ENCODE data around the gene APEH.

APEH gene

GRCh38 chr3:49650177-49650576 lies 24.0 kb upstream of the APEH start:
- no peak for TF ChIP-seq CTCF (conservative IDR thresholded peaks at IDR 0.05; ENCODE audit: low read depth, low read length)
- H2AFZ ChIP-seq (ENCODE audit: low read depth) = no peak overlapping the region
- no peaks in the 10 kb centered on the region for H3K36me3 ChIP-seq (ENCODE audit: insufficient read depth)
- H3K9ac ChIP-seq = no peak overlapping the region
- H3K4me2 ChIP-seq = no peak overlapping the region
- H3K27me3 ChIP-seq (ENCODE audit: insufficient read depth, low read depth) = no peaks in the 10 kb centered on the region
- H3K4me1 ChIP-seq (ENCODE audit: low read depth, poor library complexity, severe bottlenecking) = peaks cover 5% of the 10 kb centered on the region
- H3K4me3 ChIP-seq (IDR thresholded peaks at IDR 0.05; ENCODE audit: insufficient read depth, low read depth, low read length) = no peak overlapping the region
- H3K27ac ChIP-seq = no peak overlapping the region
- no peaks in the 10 kb centered on the region for H3K79me2 ChIP-seq (ENCODE audit: insufficient read depth, low read depth)
- no peaks in the 10 kb centered on the region for H4K20me1 ChIP-seq (ENCODE audit: insufficient read depth)

GRCh38 chr3:49650637-49651036 lies 23.5 kb upstream of the APEH start:
- Histone ChIP-seq H3K9ac (no peak overlapping the region), H3K27me3 (ENCODE audit: insufficient read depth, low read depth) (no peaks in the 10 kb centered on the region), H3K79me2 (ENCODE audit: insufficient read depth, low read depth) (no peaks in the 10 kb centered on the region), H4K20me1 (ENCODE audit: insufficient read depth) (no peaks in the 10 kb centered on the region), H2AFZ (ENCODE audit: low read depth) (no peak overlapping the region), H3K4me1 (ENCODE audit: low read depth, poor library complexity, severe bottlenecking) (peaks cover 7% of the 10 kb centered on the region), H3K4me3 (IDR thresholded peaks at IDR 0.05; ENCODE audit: insufficient read depth, low read depth, low read length) (no peak overlapping the region), H3K27ac (no peak overlapping the region), H3K4me2 (no peak overlapping the region), H3K36me3 (ENCODE audit: insufficient read depth) (no peaks in the 10 kb centered on the region)
- no peak for TF ChIP-seq CTCF (conservative IDR thresholded peaks at IDR 0.05; ENCODE audit: low read depth, low read length)

GRCh38 chr3:49652218-49652902 lies 21.8 kb upstream of the APEH start:
- Histone ChIP-seq H3K79me2 (ENCODE audit: insufficient read depth, low read depth) (no peaks in the 10 kb centered on the region), H2AFZ (ENCODE audit: low read depth) (no peak overlapping the region), H3K27ac (no peak overlapping the region), H3K36me3 (ENCODE audit: insufficient read depth) (no peaks in the 10 kb centered on the region), H3K4me2 (no peak overlapping the region), H3K27me3 (ENCODE audit: insufficient read depth, low read depth) (no peaks in the 10 kb centered on the region), H4K20me1 (ENCODE audit: insufficient read depth) (no peaks in the 10 kb centered on the region), H3K4me1 (ENCODE audit: low read depth, poor library complexity, severe bottlenecking) (peaks cover 7% of the 10 kb centered on the region), H3K9ac (no peak overlapping the region), H3K4me3 (IDR thresholded peaks at IDR 0.05; ENCODE audit: insufficient read depth, low read depth, low read length) (no peak overlapping the region)
- no peak for TF ChIP-seq CTCF (conservative IDR thresholded peaks at IDR 0.05; ENCODE audit: low read depth, low read length)

GRCh38 chr3:49652903-49653415 lies 21.2 kb upstream of the APEH start:
- Histone ChIP-seq H2AFZ (ENCODE audit: low read depth) (no peak overlapping the region), H3K9ac (no peak overlapping the region), H4K20me1 (ENCODE audit: insufficient read depth) (no peaks in the 10 kb centered on the region), H3K27ac (no peak overlapping the region), H3K4me2 (no peak overlapping the region), H3K27me3 (ENCODE audit: insufficient read depth, low read depth) (no peaks in the 10 kb centered on the region), H3K4me3 (IDR thresholded peaks at IDR 0.05; ENCODE audit: insufficient read depth, low read depth, low read length) (no peak overlapping the region), H3K4me1 (ENCODE audit: low read depth, poor library complexity, severe bottlenecking) (peaks cover 7% of the 10 kb centered on the region), H3K79me2 (ENCODE audit: insufficient read depth, low read depth) (no peaks in the 10 kb centered on the region), H3K36me3 (ENCODE audit: insufficient read depth) (no peaks in the 10 kb centered on the region)
- no peak for TF ChIP-seq CTCF (conservative IDR thresholded peaks at IDR 0.05; ENCODE audit: low read depth, low read length)

Data from KMS-11 (cell line).